ENCODE data around the gene ATP6V0B.

DNA sequence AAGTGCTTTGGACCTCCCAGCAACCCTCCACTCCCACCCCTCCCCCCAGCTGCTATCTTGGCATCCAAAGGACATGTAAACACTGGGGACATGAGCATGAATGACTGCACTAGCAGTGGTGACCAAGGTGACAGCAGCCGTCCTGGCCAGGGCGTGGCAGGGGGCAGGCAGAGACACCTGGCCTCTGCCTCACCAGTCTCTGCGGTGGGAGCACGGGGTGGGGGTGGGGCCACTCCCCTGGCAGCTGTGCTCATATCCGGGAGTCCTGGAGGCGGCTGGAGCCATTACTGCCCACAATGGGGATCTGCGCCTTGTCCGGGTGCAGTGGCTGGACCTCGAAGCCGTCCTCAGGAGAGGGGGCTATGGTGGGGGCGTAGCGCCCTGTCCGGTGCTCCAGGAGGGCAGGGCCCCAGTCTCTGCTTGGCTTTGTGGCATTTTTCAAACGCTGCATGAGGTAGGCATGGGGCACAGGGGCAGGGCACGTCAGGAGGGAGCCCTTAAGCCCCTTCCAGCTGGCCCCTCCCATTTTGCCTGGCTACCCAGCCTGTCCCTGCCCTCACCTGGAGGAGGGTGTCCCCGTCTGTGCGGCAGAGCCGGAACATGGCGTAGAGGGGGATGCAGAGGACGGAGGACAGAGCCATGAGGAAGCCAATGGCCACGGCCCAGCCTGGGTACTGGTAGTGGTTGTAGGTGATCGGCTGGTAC, 22.7 kb downstream of the ATP6V0B start:
- no peak for TF ChIP-seq POLR2A (IDR thresholded peaks at IDR 0.05)
- TF ChIP-seq, protein P1, sequence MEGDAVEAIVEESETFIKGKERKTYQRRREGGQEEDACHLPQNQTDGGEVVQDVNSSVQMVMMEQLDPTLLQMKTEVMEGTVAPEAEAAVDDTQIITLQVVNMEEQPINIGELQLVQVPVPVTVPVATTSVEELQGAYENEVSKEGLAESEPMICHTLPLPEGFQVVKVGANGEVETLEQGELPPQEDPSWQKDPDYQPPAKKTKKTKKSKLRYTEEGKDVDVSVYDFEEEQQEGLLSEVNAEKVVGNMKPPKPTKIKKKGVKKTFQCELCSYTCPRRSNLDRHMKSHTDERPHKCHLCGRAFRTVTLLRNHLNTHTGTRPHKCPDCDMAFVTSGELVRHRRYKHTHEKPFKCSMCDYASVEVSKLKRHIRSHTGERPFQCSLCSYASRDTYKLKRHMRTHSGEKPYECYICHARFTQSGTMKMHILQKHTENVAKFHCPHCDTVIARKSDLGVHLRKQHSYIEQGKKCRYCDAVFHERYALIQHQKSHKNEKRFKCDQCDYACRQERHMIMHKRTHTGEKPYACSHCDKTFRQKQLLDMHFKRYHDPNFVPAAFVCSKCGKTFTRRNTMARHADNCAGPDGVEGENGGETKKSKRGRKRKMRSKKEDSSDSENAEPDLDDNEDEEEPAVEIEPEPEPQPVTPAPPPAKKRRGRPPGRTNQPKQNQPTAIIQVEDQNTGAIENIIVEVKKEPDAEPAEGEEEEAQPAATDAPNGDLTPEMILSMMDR (IDR thresholded peaks at IDR 0.05): no peak

Data from heart left ventricle (tissue), 13 donors.